K562 (cell line): ENCODE measurements around the gene ELOVL7. TPM values are rescaled to one million over a fixed set of nuclear protein-coding genes. Genes with fewer than 3 reads are reported as not detected.

Experiments used
- ARID1B ChIP-seq: fragments of 450-650 bp; IDR thresholded peaks from 2 replicates; pipeline ENCODE4 v1.6.1; 2016; ENCODE audit warnings: antibody characterized with exemption, mild to moderate bottlenecking, inconsistent platforms
- CC2D1A ChIP-seq: fragments of 450-650 bp; IDR thresholded peaks from 2 replicates; pipeline ENCODE4 v1.6.1; 2017; ENCODE audit warnings: mild to moderate bottlenecking
- CREB1 ChIP-seq, 2 experiments: sonication (generic) in 1 of 2; formaldehyde crosslinking in 1 of 2; IDR thresholded peaks; 2 replicates each; pipeline versions ENCODE4 v1.6.1 to v1.8.0; 2012 to 2022; ENCODE audit warnings: inconsistent platforms in 1 of 2, mild to moderate bottlenecking in 1 of 2, missing genetic modification reagents in 1 of 2, moderate library complexity in 1 of 2
- ELF2 ChIP-seq: fragments of 250-450 bp; sonication (Bioruptor Pico); IDR thresholded peaks from 2 replicates; pipeline ENCODE4 v1.5.0; 2021; ENCODE audit warnings: mild to moderate bottlenecking
- ETV6 ChIP-seq, 3 experiments: fragments of 150-350 bp in 1 of 3; sonication (generic) in 1 of 3; formaldehyde crosslinking in 1 of 3; IDR thresholded peaks; 2 replicates each; pipeline versions ENCODE4 v1.6.1 to v1.8.0; 2014 to 2022; ENCODE audit warnings: borderline replicate concordance in 2 of 3, low read depth in 2 of 3, antibody characterized with exemption in 1 of 3, low read length in 1 of 3, mild to moderate bottlenecking in 1 of 3, missing genetic modification reagents in 1 of 3
- HDAC1 ChIP-seq, 2 experiments: fragments of 450-650 bp; IDR thresholded peaks; 2 replicates each; pipeline ENCODE4 v1.6.1; 2016 to 2017; ENCODE audit warnings: inconsistent platforms in 1 of 2, mild to moderate bottlenecking in 1 of 2, moderate library complexity in 1 of 2
- NCOR1 ChIP-seq: fragments of 450-650 bp; IDR thresholded peaks from 2 replicates; pipeline ENCODE4 v1.6.1; 2016; ENCODE audit warnings: mild to moderate bottlenecking, moderate library complexity
- POLR2AphosphoS5 ChIP-seq: IDR thresholded peaks from 2 replicates; pipeline ENCODE4 v1.6.1; 2011; ENCODE audit warnings: mild to moderate bottlenecking, low read depth, low read length, moderate library complexity; ENCODE audit not compliant: control insufficient read depth, insufficient read depth
- RCOR1 ChIP-seq, 2 experiments: IDR thresholded peaks; 2 replicates each; pipeline ENCODE4 v1.6.1; 2012; ENCODE audit warnings: low read depth in 2 of 2, low read length in 2 of 2, borderline replicate concordance in 1 of 2, improper control_type of control experiment in 1 of 2
- SMARCE1 ChIP-seq: fragments of 450-650 bp; IDR thresholded peaks from 2 replicates; pipeline ENCODE4 v1.7.1; 2016; ENCODE audit warnings: mild to moderate bottlenecking
- SOX6 ChIP-seq: fragments of 450-650 bp; IDR thresholded peaks from 2 replicates; pipeline ENCODE4 v1.6.1; 2014; ENCODE audit warnings: mild to moderate bottlenecking
- TBL1XR1 ChIP-seq, 2 experiments: IDR thresholded peaks; 2 replicates each; pipeline ENCODE4 v1.6.1; 2012; ENCODE audit warnings: improper control_type of control experiment in 2 of 2, low read length in 2 of 2, mild to moderate bottlenecking in 1 of 2
- TCF7 ChIP-seq: sonication (generic); IDR thresholded peaks from 2 replicates; pipeline ENCODE4 v1.6.1; 2016; ENCODE audit warnings: antibody characterized with exemption, borderline replicate concordance
- ZEB2 ChIP-seq: fragments of 450-650 bp; IDR thresholded peaks from 2 replicates; pipeline ENCODE4 v1.6.1; 2016
- polyA plus RNA-seq, 8 experiments: library from polyadenylated mRNA; depleted of rRNA in 4 of 8; stranded (reverse) in 5 of 8; unstranded in 3 of 8; fragments of >200 nt; fragmentation: Nextera tagmentation in 2 of 8; fragmentation: Illumina TruSeq in 1 of 8; extraction: Ambion mirVana in 2 of 8; extraction: Trizol in 1 of 8; gene quantifications; 2 replicates each; pipeline versions ENCODE4 v1.2.1 to v1.2.3, GENCODE V29; 2011 to 2014; ENCODE audit warnings: inconsistent platforms in 1 of 8, missing spikeins in 1 of 8
- total RNA-seq, 7 experiments: library from RNA; depleted of rRNA in 6 of 7; stranded (reverse); fragments of >200 nt in 6 of 7; fragmentation: Illumina TruSeq in 2 of 7; extraction: Trizol in 2 of 7; gene quantifications; 2 replicates each; pipeline versions ENCODE4 v1.2.1 to v1.2.3, GENCODE V29; 2011 to 2021; ENCODE audit warnings: low replicate concordance in 1 of 7
- TF ChIP-seq, protein P1 (sequence below): sonication (generic); formaldehyde crosslinking; IDR thresholded peaks from 2 replicates; pipeline ENCODE4 v1.5.0; 2020; ENCODE audit warnings: missing genetic modification reagents

Gene ELOVL7
- total and polyA plus RNA-seq, 9 of the 15 experiments (the other 6 are each of a cell fraction or from before 2014, with no cell fraction given) = 4.5 to 12.3 (median 6.9) TPM

DNA sequence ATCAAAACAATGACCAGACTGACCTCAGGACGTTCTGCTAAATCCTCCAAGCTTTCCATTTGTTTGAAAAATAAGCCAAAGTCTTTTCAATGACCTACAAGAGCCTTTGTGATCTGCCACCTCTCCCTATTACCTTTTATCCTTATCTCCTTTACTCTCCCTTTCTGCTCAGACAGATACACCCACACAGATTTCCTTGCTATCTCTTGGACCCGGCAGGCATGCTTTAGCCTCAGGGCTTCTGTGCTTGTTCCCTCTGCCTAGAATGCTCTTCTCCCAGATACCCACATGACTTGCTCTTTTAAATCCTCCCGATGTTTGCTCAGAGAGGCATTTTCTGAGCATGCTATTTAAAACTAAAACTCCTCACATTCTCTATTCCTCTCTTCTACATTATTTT is 8.9 kb upstream of the ELOVL7 start (continued):
- TF ChIP-seq CREB1 (IDR thresholded peaks at IDR 0.05) (no peak), CREB1 (CRISPR knock-in tag; IDR thresholded peaks at IDR 0.05) (no peak), ELF2 (CRISPR knock-in tag) (no peak), POLR2AphosphoS5 (peak; percentile 67; the same call in 1 of the 2 replicates), NCOR1 (peak; percentile 86), TBL1XR1 (IDR thresholded peaks at IDR 0.05; ENCODE audit: low read length in 2 of 2) (peak in 1 of 2 experiments; percentile 39; a peak in 1 of 4 replicates), TCF7 (no peak), ZEB2 (peak; percentile 77; the same call in 1 of the 2 replicates), HDAC1 (IDR thresholded peaks at IDR 0.05) (peak in 1 of 2 experiments; percentile 79; a peak in 2 of 4 replicates), ETV6 (IDR thresholded peaks at IDR 0.05; ENCODE audit: borderline replicate concordance in 1 of 2, low read depth in 2 of 2, low read length in 1 of 2) (0 out of 4 replicates have a peak, but pooled peaks of 1 of the 2 experiments have one; percentile 15), ETV6 (CRISPR knock-in tag; IDR thresholded peaks at IDR 0.05; ENCODE audit: borderline replicate concordance) (no peak), CC2D1A (peak; percentile 36; the same call in 1 of the 2 replicates), ARID1B (peak; percentile 90), RCOR1 (IDR thresholded peaks at IDR 0.05; ENCODE audit: borderline replicate concordance in 1 of 2, low read depth in 2 of 2, low read length in 2 of 2) (peak in 1 of 2 experiments; percentile 97; a peak in 3 of 4 replicates), SMARCE1 (peak; percentile 48; the same call in 1 of the 2 replicates), SOX6 (peak; percentile 64)
- TF ChIP-seq, protein P1, sequence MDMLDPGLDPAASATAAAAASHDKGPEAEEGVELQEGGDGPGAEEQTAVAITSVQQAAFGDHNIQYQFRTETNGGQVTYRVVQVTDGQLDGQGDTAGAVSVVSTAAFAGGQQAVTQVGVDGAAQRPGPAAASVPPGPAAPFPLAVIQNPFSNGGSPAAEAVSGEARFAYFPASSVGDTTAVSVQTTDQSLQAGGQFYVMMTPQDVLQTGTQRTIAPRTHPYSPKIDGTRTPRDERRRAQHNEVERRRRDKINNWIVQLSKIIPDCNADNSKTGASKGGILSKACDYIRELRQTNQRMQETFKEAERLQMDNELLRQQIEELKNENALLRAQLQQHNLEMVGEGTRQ (CRISPR knock-in tag) = no peak
